ENCODE measurements around the gene POFUT1. TPM values are rescaled to one million over a fixed set of nuclear protein-coding genes. Genes with fewer than 3 reads are reported as not detected.

The POFUT1 gene
- total and polyA plus RNA-seq, 2 donors (not counting 3 experiments of a cell fraction or from before 2014, with no cell fraction given) = 29.0 to 51.4 TPM

DNA sequence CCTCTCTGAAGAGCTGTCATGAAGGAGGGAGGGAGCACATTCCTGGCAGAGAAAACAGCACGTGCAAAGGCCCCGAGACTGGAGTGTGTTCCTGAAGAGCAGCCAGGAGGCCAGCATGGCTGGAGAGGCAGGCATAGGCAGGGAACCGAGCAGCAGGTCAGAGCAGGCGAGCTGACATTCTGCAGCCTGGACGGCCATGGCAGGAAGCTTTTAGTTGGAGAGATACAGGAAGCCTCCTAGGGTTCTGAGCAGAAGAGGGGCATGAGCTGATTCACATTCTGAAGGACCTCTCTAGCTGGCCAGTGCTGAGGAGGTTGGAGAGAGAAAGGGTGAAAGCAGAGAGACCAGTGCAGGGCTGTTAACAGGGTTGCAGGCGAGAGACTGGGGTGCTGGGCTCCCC is 29.7 kb downstream of the POFUT1 start:
- intact Hi-C loops (cut with micrococcal nuclease) (no loop called here), dilution Hi-C loops (cut with MboI; ENCODE audit: extremely low pct_ligation_motif_present, low sequenced_read_pairs) (no loop called here)
- H3K9ac ChIP-seq (replicated peaks; ENCODE audit: extremely low read depth, insufficient read depth, low read length) = no peak overlapping the region
- H3K4me3 ChIP-seq (replicated peaks in 1 of 3; ENCODE audit: insufficient read depth in 1 of 3, low read depth in 1 of 3, low read length in 3 of 3) = no peak overlapping the region
- H3K4me1 ChIP-seq (ENCODE audit: control insufficient read depth, extremely low read depth, insufficient read depth, low read length) = no peaks in the 10 kb centered on the region
- no peaks in the 10 kb centered on the region for H3K9me3 ChIP-seq (replicated peaks; ENCODE audit: control insufficient read depth, insufficient read depth, low read length)
- no peaks in the 10 kb centered on the region for H3K79me2 ChIP-seq (ENCODE audit: control insufficient read depth, insufficient read depth, low read length)
- H4K20me1 ChIP-seq (replicated peaks; ENCODE audit: control insufficient read depth, extremely low read depth, insufficient read depth, low read length) = no peaks in the 10 kb centered on the region
- BruUV-seq (replicated peaks) = TSS peak; percentile 16
- H3K27ac ChIP-seq (ENCODE audit: insufficient read depth, low read depth, low read length) = no peak overlapping the region
- peaks cover 9 to 32% of the 10 kb centered on the region in 2 experiments for H3K36me3 ChIP-seq (ENCODE audit: control insufficient read depth in 2 of 2, extremely low read depth in 1 of 2, insufficient read depth in 2 of 2, low read length in 2 of 2)
- H2AFZ ChIP-seq (ENCODE audit: low read depth, low read length) = no peak overlapping the region
- DNase-seq (ENCODE audit: low read depth, low spot score) = no peak
- TF ChIP-seq POLR2AphosphoS5 (IDR thresholded peaks at IDR 0.05; ENCODE audit: insufficient read depth, low read depth, low read length) (no peak), FOS (IDR thresholded peaks at IDR 0.05; ENCODE audit: borderline replicate concordance, insufficient read depth, low read length) (no peak), GATA2 (IDR thresholded peaks at IDR 0.05; ENCODE audit: insufficient read depth, insufficient read length, low read depth, low read length) (no peak), POLR2A (IDR thresholded peaks at IDR 0.05; ENCODE audit: low read depth, low read length) (no peak), MYC (IDR thresholded peaks at IDR 0.05; ENCODE audit: low read depth, low read length) (no peak), JUN (IDR thresholded peaks at IDR 0.05; ENCODE audit: borderline replicate concordance, insufficient read depth, insufficient read length, low read depth) (no peak), EZH2 (IDR thresholded peaks at IDR 0.05; ENCODE audit: borderline replicate concordance, low read depth, low read length, severe bottlenecking) (no peak)
- TF ChIP-seq, protein P1, sequence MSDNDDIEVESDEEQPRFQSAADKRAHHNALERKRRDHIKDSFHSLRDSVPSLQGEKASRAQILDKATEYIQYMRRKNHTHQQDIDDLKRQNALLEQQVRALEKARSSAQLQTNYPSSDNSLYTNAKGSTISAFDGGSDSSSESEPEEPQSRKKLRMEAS (IDR thresholded peaks at IDR 0.05; ENCODE audit: insufficient read depth, insufficient read length) = no peak
- CTCF ChIA-PET = no interaction called here
- H3K27me3 ChIP-seq (ENCODE audit: control insufficient read depth in 2 of 2, insufficient read depth in 2 of 2, low read length in 2 of 2) = no peaks in the 10 kb centered on the region
- POLR2A ChIA-PET = no interaction called here
- no peak overlapping the region for H3K4me2 ChIP-seq (ENCODE audit: insufficient read depth, low read length)
- no peak for FAIRE-seq
- no peaks in the 10 kb centered on the region for H3K9me1 ChIP-seq (replicated peaks; ENCODE audit: control insufficient read depth, extremely low read depth, insufficient read depth, low read length)
